GM23248 (cell line): ENCODE results near the gene ARAP1. TPM values are rescaled to one million over a fixed set of nuclear protein-coding genes. Genes with fewer than 3 reads are reported as not detected.
"Not testable (repeated sequence)": the region's sequence is repeated elsewhere in the genome, so short reads cannot be mapped to it uniquely, and the experiment has no call there.

Experiments
- DNase-seq: peaks from one replicate; pipeline ENCODE4 v3.0.0-alpha.2; 2015
- H2AFZ ChIP-seq: fragments of 200-600 bp; sonication (generic); 2 replicates; pipeline ENCODE4 v1.6.1; 2016; ENCODE audit warnings: antibody characterized with exemption
- H3F3A ChIP-seq: fragments of 200-600 bp; sonication (generic); 2 replicates; pipeline ENCODE4 v1.6.1; 2016; ENCODE audit warnings: mild to moderate bottlenecking, antibody characterized with exemption, mixed run types; ENCODE audit not compliant: insufficient read depth
- H3K27ac ChIP-seq: fragments of 200-600 bp; sonication (generic); 2 replicates; pipeline ENCODE4 v1.5.1; 2016; ENCODE audit warnings: mild to moderate bottlenecking
- H3K27me3 ChIP-seq: fragments of 200-600 bp; sonication (generic); replicated peaks from 2 replicates; pipeline ENCODE4 v1.6.1; 2016; ENCODE audit warnings: mild to moderate bottlenecking; ENCODE audit not compliant: insufficient read depth
- H3K36me3 ChIP-seq: fragments of 200-600 bp; sonication (generic); 2 replicates; pipeline ENCODE4 v1.6.1; 2016; ENCODE audit warnings: low read depth, mild to moderate bottlenecking
- H3K4me1 ChIP-seq: fragments of 200-600 bp; sonication (generic); 2 replicates; pipeline ENCODE4 v1.6.1; 2016; ENCODE audit warnings: mild to moderate bottlenecking; ENCODE audit not compliant: insufficient read depth
- H3K4me2 ChIP-seq: fragments of 200-600 bp; sonication (generic); one replicate; pipeline ENCODE4 v1.6.1; 2016; ENCODE audit warnings: mild to moderate bottlenecking; ENCODE audit not compliant: unreplicated experiment
- H3K4me3 ChIP-seq: fragments of 200-600 bp; sonication (generic); 2 replicates; pipeline ENCODE4 v1.5.1; 2016; ENCODE audit warnings: mild to moderate bottlenecking
- H3K79me2 ChIP-seq: fragments of 200-600 bp; sonication (generic); 2 replicates; pipeline ENCODE4 v1.6.1; 2016; ENCODE audit warnings: mild to moderate bottlenecking; ENCODE audit not compliant: insufficient read depth
- H3K9ac ChIP-seq: fragments of 200-600 bp; sonication (generic); 2 replicates; pipeline ENCODE4 v1.6.1; 2016; ENCODE audit warnings: mild to moderate bottlenecking
- H3K9me2 ChIP-seq: fragments of 200-600 bp; sonication (generic); 2 replicates; pipeline ENCODE4 v1.6.1; 2016; ENCODE audit warnings: mixed run types, mild to moderate bottlenecking, moderate library complexity; ENCODE audit not compliant: insufficient read depth
- H3K9me3 ChIP-seq: fragments of 200-600 bp; sonication (generic); one replicate; pipeline ENCODE4 v1.6.1; 2017; ENCODE audit warnings: low read depth
- H4K20me1 ChIP-seq: fragments of 200-600 bp; sonication (generic); 2 replicates; pipeline ENCODE4 v1.6.0; 2016; ENCODE audit not compliant: insufficient read depth
- EZH2 ChIP-seq: fragments of 200-600 bp; sonication (generic); IDR thresholded peaks from 2 replicates; pipeline ENCODE4 v1.6.1; 2018; ENCODE audit warnings: antibody characterized with exemption, mild to moderate bottlenecking; ENCODE audit not compliant: insufficient read depth, poor library complexity, severe bottlenecking
- EZH2phosphoT487 ChIP-seq: fragments of 200-600 bp; sonication (generic); IDR thresholded peaks from 2 replicates; pipeline ENCODE4 v1.6.1; 2018; ENCODE audit warnings: antibody characterized with exemption, moderate library complexity, mild to moderate bottlenecking, low read depth; ENCODE audit not compliant: insufficient read depth
- WGBS, 2 experiments: methylation state at CpG; one replicate each; pipeline ENCODE4 v1.1.6; 2015 to 2017; ENCODE audit warnings: low lambda C conversion rate in 2 of 2, low coverage in 1 of 2; ENCODE audit errors: missing lambda C conversion rate in 2 of 2; 5-methylcytosine and 5-hydroxymethylcytosine counted together
- in situ Hi-C: fragments of 300-500 bp; cut with MboI; formaldehyde crosslinking; loops from 2 replicates; pipeline ENCODE4 v1.15.0; 2020
- polyA plus RNA-seq: library from polyadenylated mRNA; unstranded; fragments of >200 nt; fragmentation: Nextera tagmentation; extraction: Ambion mirVana; gene quantifications from 2 replicates; pipeline ENCODE4 v1.2.1, GENCODE V29; 2016
- total RNA-seq: library from RNA; depleted of rRNA; stranded (reverse); fragments of >200 nt; shearing (Covaris generic); gene quantifications from 2 replicates; pipeline ENCODE4 v1.2.3, GENCODE V29; 2014

The ARAP1 gene
- total and polyA plus RNA-seq, 2 experiments from 2014 or later = 41.5 to 73.9 TPM

- no peak for DNase-seq
- Histone ChIP-seq H3K9ac (peak overlapping the region; percentile 78), H3K4me2 (peak overlapping the region; percentile 64), H3F3A (peaks cover 6% of the 10 kb centered on the region), H3K4me3 (peak overlapping the region; percentile 95), H4K20me1 (no peaks in the 10 kb centered on the region), H2AFZ (peak overlapping the region; percentile 96), H3K36me3 (no peaks in the 10 kb centered on the region), H3K9me3 (no peaks in the 10 kb centered on the region), H3K9me2 (no peaks in the 10 kb centered on the region), H3K27me3 (no peaks in the 10 kb centered on the region), H3K79me2 (no peaks in the 10 kb centered on the region), H3K4me1 (peaks cover 26% of the 10 kb centered on the region), H3K27ac (peak overlapping the region; percentile 59)
- 0 to 9% methylated on average over 2 of the region's 2 CpGs for WGBS, 2 experiments
- in situ Hi-C loops = no loop called here
- TF ChIP-seq EZH2phosphoT487 (no peak), EZH2 (no peak)
Measured at GRCh38 chr11:72793076-72793424, 40.8 kb upstream of the ARAP1 start.

- TF ChIP-seq EZH2 (no peak), EZH2phosphoT487 (no peak)
- peak overlapping the region; percentile 59; the same call in 1 of the 2 replicates for H3K27ac ChIP-seq
- H4K20me1 ChIP-seq = no peaks in the 10 kb centered on the region
- peak overlapping the region; percentile 78; the same call in 1 of the 2 replicates for H3K9ac ChIP-seq
- no peaks in the 10 kb centered on the region for H3K79me2 ChIP-seq
- H3K4me1 ChIP-seq = peaks cover 26% of the 10 kb centered on the region
- DNase-seq = no peak
- no peak overlapping the region for H3K4me3 ChIP-seq
- H3K27me3 ChIP-seq = no peaks in the 10 kb centered on the region
- H3K36me3 ChIP-seq = no peaks in the 10 kb centered on the region
- in situ Hi-C loops = no loop called here
- H3K4me2 ChIP-seq = no peak overlapping the region
- no peaks in the 10 kb centered on the region for H3K9me2 ChIP-seq
- peaks cover 6% of the 10 kb centered on the region for H3F3A ChIP-seq
- H3K9me3 ChIP-seq = no peaks in the 10 kb centered on the region
- WGBS, 2 experiments = 95 to 97% methylated on average over 3 of the region's 3 CpGs
- H2AFZ ChIP-seq = peak overlapping the region; percentile 96
Measured at GRCh38 chr11:72792437-72793021, 40.3 kb upstream of the ARAP1 start.

DNA sequence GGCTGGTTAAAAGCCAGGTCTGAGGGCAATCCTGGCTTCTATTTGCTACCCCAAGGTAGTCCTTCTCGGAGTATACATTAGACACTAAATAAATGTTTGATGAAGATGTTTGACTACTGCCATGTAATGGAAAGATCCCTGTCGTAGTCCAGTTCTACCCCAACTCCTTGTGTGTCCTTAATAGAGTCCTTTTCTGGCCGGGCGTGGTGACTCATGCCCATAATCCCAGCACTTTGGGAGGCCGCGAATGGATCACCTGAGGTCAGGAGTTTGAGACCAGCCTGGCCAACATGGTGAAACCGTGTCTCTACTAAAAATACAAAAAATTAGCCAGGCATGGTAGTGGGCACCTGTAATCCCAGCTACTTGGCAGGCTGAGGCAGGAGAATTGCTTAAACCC is 39.0 kb upstream of the ARAP1 start:
- 79 to 82% methylated on average over 7 of the region's 7 CpGs for WGBS, 2 experiments
- H3K4me3 ChIP-seq, in situ Hi-C loops, H3K36me3 ChIP-seq, H3K27me3 ChIP-seq, H3K79me2 ChIP-seq, H3K9ac ChIP-seq, H3K9me2 ChIP-seq, H3K9me3 ChIP-seq, H4K20me1 ChIP-seq, H2AFZ ChIP-seq, H3K27ac ChIP-seq, DNase-seq, H3F3A ChIP-seq, H3K4me2 ChIP-seq: not testable (repeated sequence)
- peaks cover 26% of the 10 kb centered on the region for H3K4me1 ChIP-seq

DNA sequence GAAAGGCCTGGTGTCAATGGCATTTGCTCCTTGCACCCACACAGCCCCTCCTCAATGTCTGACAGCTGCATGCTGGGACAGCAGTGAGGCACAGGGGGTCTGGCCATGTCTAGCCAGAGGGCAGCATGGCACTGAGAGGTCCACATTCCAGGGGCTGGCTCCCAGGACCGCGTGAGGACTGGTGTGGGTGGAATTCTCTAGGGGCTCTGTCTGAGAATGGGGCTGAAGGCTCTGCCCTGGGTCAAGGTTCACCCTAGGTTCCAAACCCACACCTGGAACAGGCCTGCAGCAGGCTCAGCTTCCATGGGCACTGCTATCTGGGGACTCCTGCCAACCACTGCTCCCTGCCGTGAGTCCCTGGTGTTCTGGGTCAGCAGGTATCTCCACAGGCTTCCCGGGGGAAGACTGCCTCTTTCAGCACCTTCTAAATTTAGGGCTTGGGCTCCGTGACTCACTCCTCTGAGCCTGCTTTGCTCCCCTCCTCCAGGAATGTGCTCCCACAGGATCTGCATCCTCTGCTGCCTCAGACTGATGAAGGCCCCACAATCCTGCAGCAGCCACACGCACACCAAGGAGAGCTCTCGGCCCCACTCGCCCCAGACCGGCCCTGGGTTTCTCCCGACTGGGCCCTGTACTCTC is 37.4 kb upstream of the ARAP1 start:
- H3K36me3 ChIP-seq = no peaks in the 10 kb centered on the region
- H3K4me1 ChIP-seq = peaks cover 24% of the 10 kb centered on the region
- H3K9me2 ChIP-seq = no peaks in the 10 kb centered on the region
- H3K4me3 ChIP-seq = no peak overlapping the region
- in situ Hi-C loops = no loop called here
- H3K9me3 ChIP-seq = no peaks in the 10 kb centered on the region
- DNase-seq = peak; percentile 75
- peak overlapping the region; percentile 2 for H3K4me2 ChIP-seq
- no peaks in the 10 kb centered on the region for H3K27me3 ChIP-seq
- no peaks in the 10 kb centered on the region for H4K20me1 ChIP-seq
- H3K27ac ChIP-seq = no peak overlapping the region
- H3F3A ChIP-seq = peaks cover 3% of the 10 kb centered on the region
- H3K9ac ChIP-seq = no peak overlapping the region
- 0 out of 2 replicates have a peak overlapping the region, but pooled peaks have one; percentile 3 for H2AFZ ChIP-seq
- WGBS, 2 experiments = 38% methylated on average over 10 of the region's 10 CpGs
- no peaks in the 10 kb centered on the region for H3K79me2 ChIP-seq
- TF ChIP-seq EZH2phosphoT487 (no peak), EZH2 (no peak)
